Natural killer cell (primary cell): ENCODE data around the gene DTNB. TPM values are rescaled to one million over a fixed set of nuclear protein-coding genes. Genes with fewer than 3 reads are reported as not detected.
"Not testable (repeated sequence)": the region's sequence is repeated elsewhere in the genome, so short reads cannot be mapped to it uniquely, and the experiment has no call there.

Source experiments
- ATAC-seq, 3 donors: fragments of 150-1000 bp in 2 of 3; fragments of 200-7000 bp in 1 of 3; cut with Tn5 transposase; 1 replicate in 1 of 3; 2 replicates in 2 of 3; pipeline ENCODE4 v1.10.0; 2021; ENCODE audit warnings: mild to moderate bottlenecking in 2 of 3, moderate library complexity in 2 of 3
- DNase-seq, 2 donors: peaks; one replicate each; pipeline versions ENCODE4 v3.0.0 to v3.0.0-alpha.2; 2013 to 2021; ENCODE audit warnings: mixed read lengths in 1 of 2
- H3K27ac ChIP-seq: one replicate; pipeline ENCODE4 v1.5.1; 2013; ENCODE audit warnings: mild to moderate bottlenecking, low read length
- H3K27me3 ChIP-seq: one replicate; pipeline ENCODE4 v1.6.1; 2013; ENCODE audit warnings: low read length; ENCODE audit not compliant: control insufficient read depth, insufficient read depth
- H3K36me3 ChIP-seq: one replicate; pipeline ENCODE4 v1.6.1; 2013; ENCODE audit warnings: low read length; ENCODE audit not compliant: control insufficient read depth, insufficient read depth
- H3K4me1 ChIP-seq: one replicate; pipeline ENCODE4 v1.6.1; 2013; ENCODE audit warnings: low read length; ENCODE audit not compliant: control insufficient read depth, insufficient read depth
- H3K4me3 ChIP-seq: one replicate; pipeline ENCODE4 v1.5.1; 2013; ENCODE audit warnings: low read length
- H3K9me3 ChIP-seq: one replicate; pipeline ENCODE4 v1.6.1; 2013; ENCODE audit warnings: low read length; ENCODE audit not compliant: control insufficient read depth, insufficient read depth
- H3K27ac Mint-ChIP-seq, 2 donors: one replicate each; pipeline ENCODE4 v1.8.0; 2022; ENCODE audit warnings: mild to moderate bottlenecking in 2 of 2, mixed read lengths in 2 of 2, moderate library complexity in 1 of 2
- H3K27me3 Mint-ChIP-seq, 2 donors: one replicate each; pipeline ENCODE4 v1.8.0; 2022; ENCODE audit warnings: low read depth in 2 of 2, mixed read lengths in 2 of 2
- H3K36me3 Mint-ChIP-seq: one replicate; pipeline ENCODE4 v1.8.0; 2022; ENCODE audit warnings: mixed read lengths
- H3K4me1 Mint-ChIP-seq, 2 donors: one replicate each; pipeline ENCODE4 v1.8.0; 2022; ENCODE audit warnings: mixed read lengths in 2 of 2
- H3K4me3 Mint-ChIP-seq: one replicate; pipeline ENCODE4 v1.8.0; 2022; ENCODE audit warnings: mild to moderate bottlenecking, moderate library complexity, mixed read lengths
- H3K9me3 Mint-ChIP-seq, 2 donors: one replicate each; pipeline ENCODE4 v1.8.0; 2022; ENCODE audit warnings: mixed read lengths in 2 of 2
- CTCF ChIP-seq: fragments of 200-600 bp; IDR thresholded peaks from one replicate; pipeline ENCODE4 v1.8.0; 2022; ENCODE audit warnings: antibody characterized with exemption
- WGBS: methylation state at CpG from one replicate; pipeline ENCODE4 v1.1.7; 2013; ENCODE audit warnings: missing lambda C conversion rate; ENCODE audit not compliant: insufficient coverage; 5-methylcytosine and 5-hydroxymethylcytosine counted together
- intact Hi-C: fragments of 100-400 bp; cut with micrococcal nuclease; formaldehyde crosslinking; loops from one replicate; pipeline ENCODE4 v1.14.2; 2022
- total RNA-seq, 4 donors: library from RNA; stranded (reverse); fragments of 120-200 nt in 1 of 4; gene quantifications; one replicate each; pipeline versions ENCODE4 v1.2.3 to v1.2.4, GENCODE V29; 2013 to 2022

The DTNB gene
- total RNA-seq, 3 donors from 2014 or later (not counting 1 experiment from before 2014, with no cell fraction given): 20.8 to 33.7 (median 23.6) TPM

- no peak for TF ChIP-seq CTCF
- no peaks in the 10 kb centered on the region for H3K4me1 Mint-ChIP-seq
- intact Hi-C loops: no loop called here
- no peaks in the 10 kb centered on the region for H3K4me1 ChIP-seq
- no peaks in the 10 kb centered on the region for H3K27me3 Mint-ChIP-seq
- no peak for DNase-seq
- H3K4me3 ChIP-seq: no peak overlapping the region
- H3K27ac Mint-ChIP-seq: no peak overlapping the region
- 98% methylated on average over 26 of the region's 26 CpGs for WGBS
- H3K9me3 Mint-ChIP-seq: no peaks in the 10 kb centered on the region
- no peak for ATAC-seq
- no peak overlapping the region for H3K4me3 Mint-ChIP-seq
- H3K27me3 ChIP-seq: no peaks in the 10 kb centered on the region
- H3K36me3 ChIP-seq: no peaks in the 10 kb centered on the region
- H3K36me3 Mint-ChIP-seq: no peaks in the 10 kb centered on the region
- peaks cover 4% of the 10 kb centered on the region for H3K9me3 ChIP-seq
- H3K27ac ChIP-seq: no peak overlapping the region
These were observed 138.9 kb downstream of the DTNB start for GRCh38 chr2:25534455-25534854.

GRCh38 chr2:25533771-25534170, 139.6 kb downstream of the DTNB start:
- H3K4me1 Mint-ChIP-seq, H3K36me3 ChIP-seq, H3K27me3 ChIP-seq, H3K4me3 Mint-ChIP-seq, intact Hi-C loops, H3K27me3 Mint-ChIP-seq, H3K36me3 Mint-ChIP-seq, DNase-seq, H3K9me3 Mint-ChIP-seq, H3K27ac ChIP-seq, H3K9me3 ChIP-seq, H3K4me1 ChIP-seq, ATAC-seq, H3K4me3 ChIP-seq, H3K27ac Mint-ChIP-seq: not testable (repeated sequence)
- WGBS: 100% methylated on average over 2 of the region's 5 CpGs

- no peaks in the 10 kb centered on the region for H3K4me1 Mint-ChIP-seq
- 83% methylated on average over 1 of the region's 2 CpGs for WGBS
These were observed 140.9 kb downstream of the DTNB start for GRCh38 chr2:25532521-25532920.

GRCh38 chr2:25529034-25529433, 144.3 kb downstream of the DTNB start:
- Mint-ChIP-seq H3K27me3 (no peaks in the 10 kb centered on the region), H3K9me3 (no peaks in the 10 kb centered on the region), H3K4me1 (no peaks in the 10 kb centered on the region), H3K36me3 (no peaks in the 10 kb centered on the region), H3K27ac (no peak overlapping the region), H3K4me3 (no peak overlapping the region)
- H3K27me3 ChIP-seq: no peaks in the 10 kb centered on the region
- no peaks in the 10 kb centered on the region for H3K4me1 ChIP-seq
- DNase-seq: no peak
- intact Hi-C loops: no loop called here
- ATAC-seq: no peak
- no peak overlapping the region for H3K4me3 ChIP-seq
- WGBS: 100% methylated on average over 1 of the region's 3 CpGs
- H3K9me3 ChIP-seq: no peaks in the 10 kb centered on the region
- H3K27ac ChIP-seq: no peak overlapping the region
- no peaks in the 10 kb centered on the region for H3K36me3 ChIP-seq
- TF ChIP-seq CTCF: no peak

More at GRCh38 chr2:25532521-25532920, 140.9 kb downstream of the DTNB start:
- no peak for ATAC-seq
- Histone ChIP-seq H3K36me3 (no peaks in the 10 kb centered on the region), H3K9me3 (peaks cover 4% of the 10 kb centered on the region), H3K4me3 (no peak overlapping the region), H3K4me1 (no peaks in the 10 kb centered on the region), H3K27ac (no peak overlapping the region), H3K27me3 (no peaks in the 10 kb centered on the region)
- TF ChIP-seq CTCF: no peak
- no peak overlapping the region for H3K4me3 Mint-ChIP-seq
- no peaks in the 10 kb centered on the region for H3K9me3 Mint-ChIP-seq
- no peaks in the 10 kb centered on the region for H3K36me3 Mint-ChIP-seq
- H3K27ac Mint-ChIP-seq: no peak overlapping the region
- intact Hi-C loops: no loop called here
- DNase-seq: no peak
- H3K27me3 Mint-ChIP-seq: no peaks in the 10 kb centered on the region
